ENCODE measurements around the gene OR8U1.

- TF ChIP-seq CTCF (conservative IDR thresholded peaks at IDR 0.05; ENCODE audit: low read length) (no peak), EZH2phosphoT487 (IDR thresholded peaks at IDR 0.05; ENCODE audit: borderline replicate concordance) (no peak)
Observed at GRCh38 chr11:56404393-56404792, 29.0 kb downstream of the OR8U1 start.

Measured in Loucy (cell line).